Stimulated activated CD4-positive, alpha-beta T cell treated with anti-CD3 and anti-CD28 coated beads, Interleukin-1b, Interleukin-23, amount 100 ng/mL, for 1 hour (primary cell): ENCODE results near the gene PPID.
"Not testable (repeated sequence)": the region's sequence is repeated elsewhere in the genome, so short reads cannot be mapped to it uniquely, and the experiment has no call there.

Experiments
- DNase-seq, 2 donors: peaks; one replicate each; pipeline ENCODE4 v3.0.0-alpha.2; 2020; ENCODE audit warnings: low read depth in 2 of 2

Gene PPID

GRCh38 chr4:158729716-158730559, 6.7 kb upstream of the PPID start:
- DNase-seq = peak in 1 of 2 donors; percentile 14

GRCh38 chr4:158728236-158728635, 5.0 kb upstream of the PPID start:
- no peak for DNase-seq

- no peak for DNase-seq
These were observed 3.4 kb upstream of the PPID start for GRCh38 chr4:158726633-158727032.

GRCh38 chr4:158724637-158725036, 1.4 kb upstream of the PPID start:
- DNase-seq = no peak

- no peak for DNase-seq
These were observed 792 bp downstream of the PPID start for GRCh38 chr4:158722291-158722916.

GRCh38 chr4:158721680-158722079, 1.5 kb downstream of the PPID start:
- DNase-seq = no peak

- DNase-seq = no peak
These were observed 7.4 kb downstream of the PPID start for GRCh38 chr4:158715802-158716201.

- DNase-seq = no peak
These were observed 8.3 kb downstream of the PPID start for GRCh38 chr4:158714937-158715336.

GRCh38 chr4:158712622-158713021, 10.6 kb downstream of the PPID start:
- not testable (repeated sequence) for DNase-seq

GRCh38 chr4:158710814-158711213, 12.4 kb downstream of the PPID start:
- DNase-seq = no peak

GRCh38 chr4:158704274-158704673, 18.9 kb downstream of the PPID start:
- DNase-seq = no peak

- DNase-seq = no peak
These were observed 34.4 kb downstream of the PPID start for GRCh38 chr4:158688813-158689212.

- no peak for DNase-seq
These were observed 41.1 kb downstream of the PPID start for GRCh38 chr4:158682066-158682465.

GRCh38 chr4:158681629-158682028, 41.6 kb downstream of the PPID start:
- no peak for DNase-seq

- DNase-seq = no peak
These were observed 44.4 kb downstream of the PPID start for GRCh38 chr4:158678767-158679166.

GRCh38 chr4:158676076-158676475, 47.1 kb downstream of the PPID start:
- no peak for DNase-seq

GRCh38 chr4:158673633-158674032, 49.6 kb downstream of the PPID start:
- no peak for DNase-seq

- peak; percentile 86 to 95 for DNase-seq
These were observed 51.0 kb downstream of the PPID start, which contains the start of gene ETFDH for GRCh38 chr4:158671915-158672806. Gene ETFDH, plus strand, starts transcription at chr4:158672296. Its CDS starts 161 bp downstream, at chr4:158672457.

GRCh38 chr4:158671665-158671914, 51.6 kb downstream of the PPID start, which contains the start of gene C4orf46:
Gene C4orf46, minus strand, starts transcription at chr4:158671887. Its CDS starts 86 bp downstream, at chr4:158671801.
- no peak for DNase-seq

- DNase-seq = peak in 1 of 2 donors; percentile 41
These were observed 52.1 kb downstream of the PPID start for GRCh38 chr4:158670975-158671664.

- DNase-seq = no peak
These were observed 53.9 kb downstream of the PPID start for GRCh38 chr4:158669310-158669709.
